ENCODE data around the gene SMCO4.

SMCO4 gene

GRCh38 chr11:93498161-93498560, 45.0 kb downstream of the SMCO4 start:
- no peak overlapping the region for H3K4me3 ChIP-seq (ENCODE audit: low read depth, low read length)
- no peak for DNase-seq (ENCODE audit: low read depth)
- TF ChIP-seq, protein P1, sequence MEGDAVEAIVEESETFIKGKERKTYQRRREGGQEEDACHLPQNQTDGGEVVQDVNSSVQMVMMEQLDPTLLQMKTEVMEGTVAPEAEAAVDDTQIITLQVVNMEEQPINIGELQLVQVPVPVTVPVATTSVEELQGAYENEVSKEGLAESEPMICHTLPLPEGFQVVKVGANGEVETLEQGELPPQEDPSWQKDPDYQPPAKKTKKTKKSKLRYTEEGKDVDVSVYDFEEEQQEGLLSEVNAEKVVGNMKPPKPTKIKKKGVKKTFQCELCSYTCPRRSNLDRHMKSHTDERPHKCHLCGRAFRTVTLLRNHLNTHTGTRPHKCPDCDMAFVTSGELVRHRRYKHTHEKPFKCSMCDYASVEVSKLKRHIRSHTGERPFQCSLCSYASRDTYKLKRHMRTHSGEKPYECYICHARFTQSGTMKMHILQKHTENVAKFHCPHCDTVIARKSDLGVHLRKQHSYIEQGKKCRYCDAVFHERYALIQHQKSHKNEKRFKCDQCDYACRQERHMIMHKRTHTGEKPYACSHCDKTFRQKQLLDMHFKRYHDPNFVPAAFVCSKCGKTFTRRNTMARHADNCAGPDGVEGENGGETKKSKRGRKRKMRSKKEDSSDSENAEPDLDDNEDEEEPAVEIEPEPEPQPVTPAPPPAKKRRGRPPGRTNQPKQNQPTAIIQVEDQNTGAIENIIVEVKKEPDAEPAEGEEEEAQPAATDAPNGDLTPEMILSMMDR (IDR thresholded peaks at IDR 0.05; ENCODE audit: insufficient read depth, low read depth, low read length, missing control alignments): no peak

GRCh38 chr11:93497596-93497995, 45.6 kb downstream of the SMCO4 start:
- DNase-seq (ENCODE audit: low read depth): no peak
- TF ChIP-seq, protein P1 (IDR thresholded peaks at IDR 0.05; ENCODE audit: insufficient read depth, low read depth, low read length, missing control alignments): no peak
- no peak overlapping the region for H3K4me3 ChIP-seq (ENCODE audit: low read depth, low read length)

DNA sequence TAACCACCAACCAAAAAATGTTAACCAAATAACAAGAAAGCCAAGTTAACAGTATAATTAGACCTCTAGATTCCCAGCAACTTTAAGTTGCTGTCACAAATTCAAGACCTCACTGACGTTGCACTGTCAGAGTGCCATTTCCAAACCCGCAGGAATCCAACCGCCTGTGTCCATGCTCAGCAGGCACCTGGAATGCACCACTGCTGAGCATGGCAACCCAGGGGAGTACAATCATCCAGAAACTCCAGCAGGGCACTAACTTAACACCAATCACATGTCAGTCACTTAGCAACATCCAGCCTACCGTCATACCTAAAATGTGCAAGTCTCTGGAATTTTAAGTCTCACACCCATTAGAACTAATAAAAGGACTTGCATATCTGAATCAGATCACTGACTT, 48.8 kb downstream of the SMCO4 start:
- TF ChIP-seq, protein P1 (IDR thresholded peaks at IDR 0.05; ENCODE audit: insufficient read depth, low read depth, low read length, missing control alignments): no peak
- no peak overlapping the region for H3K4me3 ChIP-seq (ENCODE audit: low read depth, low read length)
- no peak for DNase-seq (ENCODE audit: low read depth)

- TF ChIP-seq, protein P1 (IDR thresholded peaks at IDR 0.05; ENCODE audit: insufficient read depth, low read depth, low read length, missing control alignments): no peak
- no peak overlapping the region for H3K4me3 ChIP-seq (ENCODE audit: low read depth, low read length)
- DNase-seq (ENCODE audit: low read depth): no peak
Observed at GRCh38 chr11:93493252-93493897, 49.8 kb downstream of the SMCO4 start.

DNA sequence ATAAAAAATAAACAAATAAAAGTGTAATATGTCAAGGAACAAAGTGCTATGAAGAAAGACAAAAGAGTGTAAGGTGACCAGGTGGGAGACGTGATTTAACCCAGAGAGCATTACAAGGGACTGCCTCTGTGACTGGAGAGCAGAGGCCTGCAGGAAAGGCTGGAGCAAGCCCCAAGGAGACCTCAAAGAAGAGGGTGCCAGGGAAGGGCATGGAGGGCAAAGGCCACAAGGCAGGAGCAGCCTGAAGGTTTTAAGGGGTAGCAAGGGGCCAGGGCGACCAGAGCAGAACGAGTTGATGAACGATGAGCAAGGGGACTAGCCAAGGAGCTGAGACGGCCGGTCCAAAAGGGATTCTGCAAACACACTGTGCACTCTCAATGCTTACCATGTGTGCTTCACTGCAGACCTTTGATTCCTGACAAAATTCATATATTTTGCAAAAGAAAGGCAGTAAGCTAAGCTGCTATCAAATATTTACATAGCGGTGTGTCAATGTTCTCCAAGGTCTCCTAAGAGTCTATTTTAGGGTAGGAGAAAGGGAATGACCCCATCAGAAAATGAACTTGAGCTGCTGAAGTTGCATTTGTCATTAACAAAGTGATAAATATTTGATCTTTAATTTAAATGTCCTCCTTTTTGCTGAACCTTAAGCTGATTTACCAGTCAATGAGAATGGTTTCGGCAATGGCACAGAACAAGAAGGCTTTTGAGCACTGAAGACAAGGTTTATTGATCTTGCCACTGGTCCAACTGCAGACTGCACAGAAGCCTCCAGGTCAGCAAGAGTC, 50.5 kb downstream of the SMCO4 start:
- TF ChIP-seq, protein P1 (IDR thresholded peaks at IDR 0.05; ENCODE audit: insufficient read depth, low read depth, low read length, missing control alignments): no peak
- DNase-seq (ENCODE audit: low read depth): no peak
- H3K4me3 ChIP-seq (ENCODE audit: low read depth, low read length): no peak overlapping the region

- no peak for DNase-seq (ENCODE audit: low read depth)
- TF ChIP-seq, protein P1 (IDR thresholded peaks at IDR 0.05; ENCODE audit: insufficient read depth, low read depth, low read length, missing control alignments): no peak
Observed at GRCh38 chr11:93491973-93492372, 51.2 kb downstream of the SMCO4 start.

More at GRCh38 chr11:93491973-93492372, 51.2 kb downstream of the SMCO4 start:
- no peak overlapping the region for H3K4me3 ChIP-seq (ENCODE audit: low read depth, low read length)

All from GM12865 (cell line).